HTR-8/SVneo (cell line): ENCODE measurements around the gene SFRP5.

Source experiments
- DNase-seq: peaks from one replicate; pipeline ENCODE4 v3.0.0; 2011; ENCODE audit warnings: low spot score, mixed read lengths; ENCODE audit not compliant: insufficient read length
- FAIRE-seq: peaks from 2 replicates; lab custom pipeline; 2011; peaks lifted over from hg19 to GRCh38; lab: Jason Lieb, UNC

Gene SFRP5

DNA sequence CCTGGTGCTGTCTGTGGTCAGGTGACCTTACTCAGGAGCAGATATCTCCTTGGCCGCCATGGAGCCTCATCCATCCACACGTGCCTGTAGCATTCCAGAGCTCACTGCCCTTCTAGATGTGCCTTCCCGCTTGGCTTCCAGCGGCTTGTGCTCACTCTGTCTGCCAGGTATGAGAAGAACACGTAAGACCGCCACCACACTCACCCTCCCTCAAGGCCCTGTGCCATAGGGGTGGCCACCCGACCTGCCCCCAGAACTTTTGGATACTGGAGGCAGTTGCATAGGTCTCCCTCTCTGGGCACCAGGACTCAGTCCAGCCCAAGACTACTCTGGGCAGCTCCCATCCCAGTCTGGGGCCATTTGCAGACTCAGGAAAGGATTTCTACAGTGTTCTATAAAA is 54.2 kb downstream of the SFRP5 start:
- DNase-seq (no peak), FAIRE-seq (peak; percentile 51)
